ENCODE results near the gene BCCIP.

DNA sequence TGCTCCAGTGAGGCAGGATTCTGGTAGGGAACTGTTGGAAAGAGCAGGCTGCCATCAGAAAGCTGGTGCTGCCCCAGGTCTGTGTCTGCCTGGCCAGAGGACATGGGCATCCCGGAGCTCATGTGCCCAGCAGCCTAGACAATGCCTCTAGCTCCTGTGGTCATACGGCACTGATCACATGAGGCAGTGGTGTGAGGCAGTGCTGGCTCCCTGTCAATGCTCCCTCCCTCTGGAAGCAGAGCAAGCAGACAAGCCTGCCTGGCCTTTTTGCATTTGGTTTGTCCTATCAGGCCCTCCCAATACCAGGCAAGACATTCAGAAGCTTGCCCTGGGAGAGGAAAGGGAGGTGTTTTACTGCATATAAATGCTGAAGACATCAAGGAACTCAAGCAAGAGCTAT lies 28.2 kb upstream of the BCCIP start:
- TF ChIP-seq, protein P1, sequence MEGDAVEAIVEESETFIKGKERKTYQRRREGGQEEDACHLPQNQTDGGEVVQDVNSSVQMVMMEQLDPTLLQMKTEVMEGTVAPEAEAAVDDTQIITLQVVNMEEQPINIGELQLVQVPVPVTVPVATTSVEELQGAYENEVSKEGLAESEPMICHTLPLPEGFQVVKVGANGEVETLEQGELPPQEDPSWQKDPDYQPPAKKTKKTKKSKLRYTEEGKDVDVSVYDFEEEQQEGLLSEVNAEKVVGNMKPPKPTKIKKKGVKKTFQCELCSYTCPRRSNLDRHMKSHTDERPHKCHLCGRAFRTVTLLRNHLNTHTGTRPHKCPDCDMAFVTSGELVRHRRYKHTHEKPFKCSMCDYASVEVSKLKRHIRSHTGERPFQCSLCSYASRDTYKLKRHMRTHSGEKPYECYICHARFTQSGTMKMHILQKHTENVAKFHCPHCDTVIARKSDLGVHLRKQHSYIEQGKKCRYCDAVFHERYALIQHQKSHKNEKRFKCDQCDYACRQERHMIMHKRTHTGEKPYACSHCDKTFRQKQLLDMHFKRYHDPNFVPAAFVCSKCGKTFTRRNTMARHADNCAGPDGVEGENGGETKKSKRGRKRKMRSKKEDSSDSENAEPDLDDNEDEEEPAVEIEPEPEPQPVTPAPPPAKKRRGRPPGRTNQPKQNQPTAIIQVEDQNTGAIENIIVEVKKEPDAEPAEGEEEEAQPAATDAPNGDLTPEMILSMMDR (IDR thresholded peaks at IDR 0.05; ENCODE audit: insufficient read depth, low read length, poor library complexity, severe bottlenecking), result no peak
- no peak for TF ChIP-seq EZH2phosphoT487 (conservative IDR thresholded peaks at IDR 0.05; ENCODE audit: low read length)

Data from SU-DHL-6 (cell line).